GM12878 (cell line): ENCODE results near the gene PTGR3. TPM values are rescaled to one million over a fixed set of nuclear protein-coding genes. Genes with fewer than 3 reads are reported as not detected.

Experiments
- ATAC-seq: fragments of 200-7000 bp; cut with Tn5 transposase; 3 replicates; pipeline ENCODE4 v1.9.1; 2020; ENCODE audit warnings: mild to moderate bottlenecking, moderate library complexity
- BruUV-seq: library from RNA; stranded (reverse); fragments of 400-500 nt; replicated peaks from 2 replicates; lab custom pipeline; 2021; lab: Mats Ljungman, UMichigan
- CTCF ChIA-PET: fragments of 300-600 bp; sonication (Branson Sonifier 250); formaldehyde crosslinking; extraction: SDS; loops from one replicate; lab custom pipeline; 2021; ENCODE audit warnings: inconsistent platforms; lab: Yijun Ruan, JAX
- POLR2A ChIA-PET: fragments of 350-600 bp; formaldehyde crosslinking; extraction: SDS; loops from one replicate; lab custom pipeline; 2021; ENCODE audit warnings: inconsistent platforms; lab: Charles Lee
- RAD21 ChIA-PET: fragments of 300-600 bp; sonication (Branson Sonifier 250); formaldehyde crosslinking; loops from one replicate; lab custom pipeline; 2023; ENCODE audit warnings: antibody characterized with exemption; ENCODE audit not compliant: unreplicated experiment; lab: Charles Lee
- SMC1A ChIA-PET: fragments of 300-600 bp; sonication (Branson Sonifier 250); formaldehyde crosslinking; loops from one replicate; lab custom pipeline; 2023; ENCODE audit not compliant: unreplicated experiment, uncharacterized antibody; lab: Charles Lee
- DNase-seq: peaks from one replicate; pipeline ENCODE4 v3.0.0-alpha.2; 2011; ENCODE audit warnings: low read depth, low spot score
- FAIRE-seq: peaks from 3 replicates; lab custom pipeline; 2011; peaks lifted over from hg19 to GRCh38; lab: Jason Lieb, UNC
- H2AFZ ChIP-seq: 2 replicates; pipeline ENCODE4 v1.6.0; 2011; ENCODE audit warnings: low read depth, low read length, control low read depth; ENCODE audit not compliant: control insufficient read depth
- H3K27ac ChIP-seq: 2 replicates; pipeline ENCODE4 v1.5.1; 2011; ENCODE audit warnings: control low read depth; ENCODE audit not compliant: control insufficient read depth, insufficient read depth
- H3K27me3 ChIP-seq, 2 experiments: replicated peaks in 1 of 2; 2 replicates each; pipeline versions ENCODE4 v1.6.0 to v1.6.1; 2011; ENCODE audit warnings: low read length in 1 of 2; ENCODE audit not compliant: control insufficient read depth in 2 of 2, insufficient read depth in 2 of 2
- H3K36me3 ChIP-seq, 2 experiments: 2 replicates each; pipeline ENCODE4 v1.5.1; 2011; ENCODE audit warnings: low read length in 1 of 2; ENCODE audit not compliant: control insufficient read depth in 2 of 2, insufficient read depth in 2 of 2
- H3K4me1 ChIP-seq: 2 replicates; pipeline ENCODE4 v1.6.1; 2011; ENCODE audit warnings: mild to moderate bottlenecking, low read length, moderate library complexity, mixed read lengths; ENCODE audit not compliant: control insufficient read depth, insufficient read depth
- H3K4me2 ChIP-seq: 2 replicates; pipeline ENCODE4 v1.6.0; 2011; ENCODE audit warnings: control low read depth; ENCODE audit not compliant: control insufficient read depth, insufficient read depth
- H3K4me3 ChIP-seq: fragments of 200-600 bp; sonication (generic); 2 replicates; pipeline ENCODE4 v1.5.1; 2016
- H3K79me2 ChIP-seq: 2 replicates; pipeline ENCODE4 v1.6.0; 2011; ENCODE audit warnings: low read length; ENCODE audit not compliant: control insufficient read depth, insufficient read depth
- H3K9ac ChIP-seq: 2 replicates; pipeline ENCODE4 v1.8.0; 2011; ENCODE audit warnings: low read length, control low read depth, mixed read lengths; ENCODE audit not compliant: control insufficient read depth, insufficient read depth
- H3K9me3 ChIP-seq: replicated peaks from 3 replicates; pipeline ENCODE4 v1.5.1; 2011; ENCODE audit warnings: mild to moderate bottlenecking, low read length; ENCODE audit not compliant: control insufficient read depth, insufficient read depth
- H4K20me1 ChIP-seq: 2 replicates; pipeline ENCODE4 v1.6.0; 2011; ENCODE audit not compliant: control insufficient read depth, insufficient read depth
- BHLHE40 ChIP-seq, 2 experiments: fragments of 450-650 bp in 1 of 2; IDR thresholded peaks; 2 replicates each; pipeline ENCODE4 v1.6.1; 2011 to 2017; ENCODE audit warnings: low read depth in 2 of 2, borderline replicate concordance in 1 of 2, improper control_type of control experiment in 1 of 2, low read length in 1 of 2, mild to moderate bottlenecking in 1 of 2
- IRF3 ChIP-seq: fragments of 450-650 bp; IDR thresholded peaks from 2 replicates; pipeline ENCODE4 v1.6.1; 2014; ENCODE audit warnings: mild to moderate bottlenecking
- KDM1A ChIP-seq: fragments of 200-600 bp; sonication (generic); IDR thresholded peaks from 2 replicates; pipeline ENCODE4 v1.6.1; 2016; ENCODE audit warnings: borderline replicate concordance
- MXI1 ChIP-seq: fragments of 150-350 bp; IDR thresholded peaks from 2 replicates; pipeline ENCODE4 v1.6.1; 2011; ENCODE audit warnings: low read depth, mild to moderate bottlenecking, inconsistent platforms, low read length, improper control_type of control experiment
- MYB ChIP-seq: fragments of 150-350 bp; IDR thresholded peaks from 2 replicates; pipeline ENCODE4 v1.6.1; 2014; ENCODE audit warnings: mild to moderate bottlenecking, low read depth, low read length, borderline replicate concordance
- RELA ChIP-seq: fragments of 450-650 bp; IDR thresholded peaks from 2 replicates; pipeline ENCODE4 v1.8.0; 2014; ENCODE audit warnings: borderline replicate concordance; ENCODE audit not compliant: partially characterized antibody
- RFX5 ChIP-seq: IDR thresholded peaks from 2 replicates; pipeline ENCODE4 v1.6.1; 2011; ENCODE audit warnings: low read depth, low read length, improper control_type of control experiment
- SREBF1 ChIP-seq: IDR thresholded peaks from 2 replicates; pipeline ENCODE4 v1.6.1; 2012; ENCODE audit warnings: mild to moderate bottlenecking, low read length
- WGBS: methylation state at CpG from one replicate; pipeline ENCODE4 v1.1.6; 2016; ENCODE audit warnings: low lambda C conversion rate; ENCODE audit not compliant: insufficient replicate concordance, insufficient coverage; ENCODE audit errors: missing lambda C conversion rate; 5-methylcytosine and 5-hydroxymethylcytosine counted together
- in situ Hi-C: fragments of 300-500 bp; cut with MboI; formaldehyde crosslinking; loops from 9 replicates; pipeline ENCODE4 v1.14.3; 2018; ENCODE audit warnings: mixed read lengths
- intact Hi-C: fragments of 100-400 bp; cut with micrococcal nuclease; formaldehyde crosslinking; loops from one replicate; pipeline ENCODE4 v1.14.2; 2022; ENCODE audit not compliant: unreplicated experiment
- polyA plus RNA-seq, 11 experiments: library from polyadenylated mRNA; depleted of rRNA in 4 of 11; unstranded in 6 of 11; stranded (reverse) in 5 of 11; fragments of >200 nt; fragmentation: Nextera tagmentation in 4 of 11; fragmentation: Illumina TruSeq in 1 of 11; extraction: Ambion mirVana in 4 of 11; extraction: Trizol in 1 of 11; gene quantifications; 1 replicate in 1 of 11; 2 replicates in 10 of 11; pipeline versions ENCODE4 v1.2.1 to v1.2.3, GENCODE V29; 2011 to 2016; ENCODE audit warnings: inconsistent platforms in 2 of 11, missing spikeins in 2 of 11, low read depth in 1 of 11
- total RNA-seq, 4 experiments: library from RNA; depleted of rRNA in 3 of 4; stranded (reverse); fragments of >200 nt in 3 of 4; fragmentation: Illumina TruSeq in 1 of 4; extraction: Trizol in 1 of 4; gene quantifications; 2 replicates each; pipeline versions ENCODE4 v1.2.1 to v1.2.3, GENCODE V29; 2013 to 2021
- TF ChIP-seq, protein P1 (sequence below): fragments of 450-650 bp; IDR thresholded peaks from 2 replicates; pipeline ENCODE4 v1.6.1; 2018; ENCODE audit warnings: borderline replicate concordance, mild to moderate bottlenecking; ENCODE audit not compliant: partially characterized antibody
- TF ChIP-seq, protein P2 (sequence below): fragments of 450-650 bp; IDR thresholded peaks from 2 replicates; pipeline ENCODE4 v1.6.1; 2017; ENCODE audit warnings: antibody characterized with exemption, mild to moderate bottlenecking, moderate library complexity

Gene PTGR3
- total and polyA plus RNA-seq, 10 of the 15 experiments (the other 5 are each of a cell fraction or from before 2014, with no cell fraction given): 6.2 to 69.8 (median 21.9) TPM

DNA sequence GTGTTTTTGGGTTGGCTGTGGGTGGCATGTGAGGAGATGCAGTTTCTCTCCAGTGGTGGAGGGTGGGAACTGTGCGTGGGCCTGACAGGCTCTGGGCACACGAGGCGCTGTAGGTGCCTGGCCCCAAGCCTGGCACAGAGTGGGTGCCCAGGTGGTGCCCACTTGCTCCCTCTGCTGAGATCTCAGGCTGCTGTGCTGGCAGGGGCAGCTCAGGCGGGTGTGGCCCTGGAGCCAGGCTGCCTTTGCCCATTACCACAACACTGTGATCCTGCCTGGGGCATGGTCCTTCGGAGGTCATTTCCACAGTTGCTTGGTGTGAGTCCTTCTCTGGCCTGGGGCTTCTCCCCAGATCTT, 22.1 kb upstream of the PTGR3 start (continued):
- TF ChIP-seq, protein P1, sequence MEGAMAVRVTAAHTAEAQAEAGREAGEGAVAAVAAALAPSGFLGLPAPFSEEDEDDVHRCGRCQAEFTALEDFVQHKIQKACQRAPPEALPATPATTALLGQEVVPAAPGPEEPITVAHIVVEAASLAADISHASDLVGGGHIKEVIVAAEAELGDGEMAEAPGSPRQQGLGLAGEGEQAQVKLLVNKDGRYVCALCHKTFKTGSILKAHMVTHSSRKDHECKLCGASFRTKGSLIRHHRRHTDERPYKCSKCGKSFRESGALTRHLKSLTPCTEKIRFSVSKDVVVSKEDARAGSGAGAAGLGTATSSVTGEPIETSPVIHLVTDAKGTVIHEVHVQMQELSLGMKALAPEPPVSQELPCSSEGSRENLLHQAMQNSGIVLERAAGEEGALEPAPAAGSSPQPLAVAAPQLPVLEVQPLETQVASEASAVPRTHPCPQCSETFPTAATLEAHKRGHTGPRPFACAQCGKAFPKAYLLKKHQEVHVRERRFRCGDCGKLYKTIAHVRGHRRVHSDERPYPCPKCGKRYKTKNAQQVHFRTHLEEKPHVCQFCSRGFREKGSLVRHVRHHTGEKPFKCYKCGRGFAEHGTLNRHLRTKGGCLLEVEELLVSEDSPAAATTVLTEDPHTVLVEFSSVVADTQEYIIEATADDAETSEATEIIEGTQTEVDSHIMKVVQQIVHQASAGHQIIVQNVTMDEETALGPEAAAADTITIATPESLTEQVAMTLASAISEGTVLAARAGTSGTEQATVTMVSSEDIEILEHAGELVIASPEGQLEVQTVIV: no peak
- TF ChIP-seq MYB (no peak), RFX5 (no peak)

GRCh38 chr18:75230163-75231052, 21.5 kb upstream of the PTGR3 start:
- FAIRE-seq: no peak
- in situ Hi-C loops (no loop called here), intact Hi-C loops (no loop called here)
- no TSS peak for BruUV-seq
- Histone ChIP-seq H3K4me3 (no peak overlapping the region), H3K9me3 (no peaks in the 10 kb centered on the region), H2AFZ (no peak overlapping the region), H3K4me1 (peaks cover 5% of the 10 kb centered on the region), H3K9ac (no peak overlapping the region), H3K36me3 (no peaks in the 10 kb centered on the region; a peak in 1 of 4 replicates), H4K20me1 (no peaks in the 10 kb centered on the region), H3K27me3 (no peaks in the 10 kb centered on the region), H3K79me2 (no peaks in the 10 kb centered on the region; the same call in none of the 2 replicates), H3K4me2 (no peak overlapping the region), H3K27ac (no peak overlapping the region)
- RAD21 ChIA-PET: interaction anchor here (0.7 kb wide), 1 partner anchor 14 kb away, joined by 3 read pairs; no protein-coding TSS in a partner anchor
- DNase-seq: no peak
- SMC1A ChIA-PET: interaction anchor here (1.6 kb wide), 1 partner anchor 13 kb away, joined by 5 read pairs; no protein-coding TSS in a partner anchor
- CTCF ChIA-PET: interaction anchor here (1.4 kb wide), 1 partner anchor 57 kb away, joined by 4 read pairs; no protein-coding TSS in a partner anchor
- POLR2A ChIA-PET: no interaction called here
- 98% methylated on average over 17 of the region's 17 CpGs for WGBS
- no peak for ATAC-seq
- TF ChIP-seq MXI1 (no peak), SREBF1 (no peak), IRF3 (no peak), KDM1A (no peak), BHLHE40 (IDR thresholded peaks at IDR 0.05; ENCODE audit: borderline replicate concordance in 1 of 2, low read depth in 2 of 2, low read length in 1 of 2) (no peak), RELA (no peak)
- TF ChIP-seq, protein P2, sequence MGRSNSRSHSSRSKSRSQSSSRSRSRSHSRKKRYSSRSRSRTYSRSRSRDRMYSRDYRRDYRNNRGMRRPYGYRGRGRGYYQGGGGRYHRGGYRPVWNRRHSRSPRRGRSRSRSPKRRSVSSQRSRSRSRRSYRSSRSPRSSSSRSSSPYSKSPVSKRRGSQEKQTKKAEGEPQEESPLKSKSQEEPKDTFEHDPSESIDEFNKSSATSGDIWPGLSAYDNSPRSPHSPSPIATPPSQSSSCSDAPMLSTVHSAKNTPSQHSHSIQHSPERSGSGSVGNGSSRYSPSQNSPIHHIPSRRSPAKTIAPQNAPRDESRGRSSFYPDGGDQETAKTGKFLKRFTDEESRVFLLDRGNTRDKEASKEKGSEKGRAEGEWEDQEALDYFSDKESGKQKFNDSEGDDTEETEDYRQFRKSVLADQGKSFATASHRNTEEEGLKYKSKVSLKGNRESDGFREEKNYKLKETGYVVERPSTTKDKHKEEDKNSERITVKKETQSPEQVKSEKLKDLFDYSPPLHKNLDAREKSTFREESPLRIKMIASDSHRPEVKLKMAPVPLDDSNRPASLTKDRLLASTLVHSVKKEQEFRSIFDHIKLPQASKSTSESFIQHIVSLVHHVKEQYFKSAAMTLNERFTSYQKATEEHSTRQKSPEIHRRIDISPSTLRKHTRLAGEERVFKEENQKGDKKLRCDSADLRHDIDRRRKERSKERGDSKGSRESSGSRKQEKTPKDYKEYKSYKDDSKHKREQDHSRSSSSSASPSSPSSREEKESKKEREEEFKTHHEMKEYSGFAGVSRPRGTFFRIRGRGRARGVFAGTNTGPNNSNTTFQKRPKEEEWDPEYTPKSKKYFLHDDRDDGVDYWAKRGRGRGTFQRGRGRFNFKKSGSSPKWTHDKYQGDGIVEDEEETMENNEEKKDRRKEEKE: no peak
